HepG2 (cell line): ENCODE measurements around the gene ANKLE1. TPM values are rescaled to one million over a fixed set of nuclear protein-coding genes. Genes with fewer than 3 reads are reported as not detected.

ENCODE experiments used
- CREB1 ChIP-seq, 2 experiments: fragments of 450-650 bp in 1 of 2; IDR thresholded peaks; 2 replicates each; pipeline ENCODE4 v1.6.1; 2016 to 2017; ENCODE audit warnings: control low read depth in 1 of 2, mild to moderate bottlenecking in 1 of 2, missing compliant biosample characterization in 1 of 2, missing genetic modification characterization in 1 of 2
- EED ChIP-seq: sonication (generic); formaldehyde crosslinking; IDR thresholded peaks from 2 replicates; pipeline ENCODE4 v1.5.0; 2020; ENCODE audit warnings: mild to moderate bottlenecking, missing genetic modification reagents
- HMGA1 ChIP-seq: sonication (generic); formaldehyde crosslinking; conservative IDR thresholded peaks from 2 replicates; pipeline ENCODE4 v1.4.0; 2020; ENCODE audit warnings: missing genetic modification reagents
- IRF2 ChIP-seq: IDR thresholded peaks from 2 replicates; pipeline ENCODE4 v1.6.1; 2018; ENCODE audit warnings: missing genetic modification reagents, missing compliant biosample characterization
- KLF11 ChIP-seq: IDR thresholded peaks from 2 replicates; pipeline ENCODE4 v1.6.1; 2016; ENCODE audit warnings: missing compliant biosample characterization
- KLF6 ChIP-seq: IDR thresholded peaks from 2 replicates; pipeline ENCODE4 v1.8.0; 2016; ENCODE audit warnings: missing biosample characterization, missing genetic modification reagents
- MAF1 ChIP-seq: sonication (generic); formaldehyde crosslinking; IDR thresholded peaks from 2 replicates; pipeline ENCODE4 v1.5.0; 2020; ENCODE audit warnings: missing genetic modification reagents, borderline replicate concordance
- MATR3 ChIP-seq: sonication (generic); formaldehyde crosslinking; IDR thresholded peaks from 2 replicates; pipeline ENCODE4 v1.4.0; 2020; ENCODE audit warnings: missing genetic modification reagents
- MXI1 ChIP-seq: IDR thresholded peaks from 3 replicates; pipeline ENCODE4 v1.6.1; 2012; ENCODE audit warnings: low read depth, low read length, inconsistent platforms, borderline replicate concordance
- NCOR1 ChIP-seq: fragments of 200-600 bp; sonication (generic); IDR thresholded peaks from 2 replicates; pipeline ENCODE4 v1.7.0; 2017; ENCODE audit warnings: antibody characterized with exemption, low read length, borderline replicate concordance
- PRMT3 ChIP-seq: sonication (generic); formaldehyde crosslinking; IDR thresholded peaks from 2 replicates; pipeline ENCODE4 v1.8.1; 2022; ENCODE audit warnings: low read depth, mild to moderate bottlenecking, moderate library complexity, missing genetic modification reagents, borderline replicate concordance
- RAD21 ChIP-seq: fragments of 450-650 bp; formaldehyde crosslinking; IDR thresholded peaks from 2 replicates; pipeline ENCODE4 v1.5.0; 2020; ENCODE audit warnings: mild to moderate bottlenecking
- RFXAP ChIP-seq: sonication (generic); formaldehyde crosslinking; IDR thresholded peaks from 2 replicates; pipeline ENCODE4 v1.4.0; 2020; ENCODE audit warnings: missing genetic modification reagents, borderline replicate concordance
- SRSF9 ChIP-seq: fragments of 200-400 bp; formaldehyde crosslinking; IDR thresholded peaks from 2 replicates; pipeline ENCODE4 v1.6.1; 2018; ENCODE audit warnings: borderline replicate concordance, mild to moderate bottlenecking, low read depth, low read length; ENCODE audit not compliant: insufficient read depth, poor library complexity, severe bottlenecking
- TCF12 ChIP-seq, 2 experiments: fragments of 450-650 bp in 1 of 2; sonication (generic) in 1 of 2; formaldehyde crosslinking in 1 of 2; IDR thresholded peaks; 2 replicates each; pipeline versions ENCODE4 v1.6.1 to v1.8.0; 2017 to 2022; ENCODE audit warnings: antibody characterized with exemption in 1 of 2, mild to moderate bottlenecking in 1 of 2, missing genetic modification reagents in 1 of 2, moderate library complexity in 1 of 2
- WIZ ChIP-seq: sonication (generic); formaldehyde crosslinking; IDR thresholded peaks from 2 replicates; pipeline ENCODE4 v1.5.1; 2020; ENCODE audit warnings: mild to moderate bottlenecking, missing genetic modification reagents
- ZC3H4 ChIP-seq: sonication (generic); formaldehyde crosslinking; IDR thresholded peaks from 2 replicates; pipeline ENCODE4 v1.4.0; 2020; ENCODE audit warnings: missing genetic modification reagents, borderline replicate concordance
- ZFP82 ChIP-seq: sonication (generic); formaldehyde crosslinking; IDR thresholded peaks from 2 replicates; pipeline ENCODE4 v1.5.1; 2020; ENCODE audit warnings: mild to moderate bottlenecking, missing genetic modification reagents, borderline replicate concordance
- ZNF263 ChIP-seq: sonication (generic); formaldehyde crosslinking; IDR thresholded peaks from 2 replicates; pipeline ENCODE4 v1.4.0; 2020; ENCODE audit warnings: missing genetic modification reagents
- ZNF296 ChIP-seq: sonication (generic); formaldehyde crosslinking; conservative IDR thresholded peaks from 2 replicates; pipeline ENCODE4 v1.5.0; 2020; ENCODE audit warnings: mild to moderate bottlenecking, missing genetic modification reagents
- ZNF761 ChIP-seq: sonication (generic); formaldehyde crosslinking; conservative IDR thresholded peaks from 2 replicates; pipeline ENCODE4 v1.4.0; 2020; ENCODE audit warnings: mild to moderate bottlenecking, missing genetic modification reagents
- ZNF766 ChIP-seq: sonication (generic); formaldehyde crosslinking; IDR thresholded peaks from 2 replicates; pipeline ENCODE4 v1.5.0; 2020; ENCODE audit warnings: missing genetic modification reagents, borderline replicate concordance
- polyA plus RNA-seq, 8 experiments: library from polyadenylated mRNA; depleted of rRNA in 3 of 8; stranded (reverse) in 7 of 8; unstranded in 1 of 8; fragments of >200 nt; fragmentation: Illumina TruSeq in 4 of 8; extraction: Trizol in 4 of 8; gene quantifications; 2 replicates each; pipeline versions ENCODE4 v1.2.1 to v1.2.3, GENCODE V29; 2011 to 2016; ENCODE audit warnings: low read depth in 4 of 8, missing spikeins in 1 of 8, mixed read lengths in 1 of 8; ENCODE audit not compliant: insufficient read depth in 1 of 8
- total RNA-seq, 5 experiments: library from RNA; depleted of rRNA; stranded (reverse); fragments of >200 nt; fragmentation: Illumina TruSeq; extraction: Trizol; gene quantifications; 2 replicates each; pipeline ENCODE4 v1.2.3, GENCODE V29; 2016; ENCODE audit warnings: low read depth in 1 of 5
- TF ChIP-seq, protein P1 (sequence below): IDR thresholded peaks from 2 replicates; pipeline ENCODE4 v1.6.1; 2016; ENCODE audit warnings: low read depth
- TF ChIP-seq, protein P2 (sequence below): sonication (generic); formaldehyde crosslinking; IDR thresholded peaks from 2 replicates; pipeline ENCODE4 v1.4.0; 2020; ENCODE audit warnings: mild to moderate bottlenecking, missing genetic modification reagents

ANKLE1 gene
- total and polyA plus RNA-seq, 2 of the 13 experiments (the other 11 are each of a cell fraction or from before 2014, with no cell fraction given), result 0.69 to 1.5 TPM

DNA sequence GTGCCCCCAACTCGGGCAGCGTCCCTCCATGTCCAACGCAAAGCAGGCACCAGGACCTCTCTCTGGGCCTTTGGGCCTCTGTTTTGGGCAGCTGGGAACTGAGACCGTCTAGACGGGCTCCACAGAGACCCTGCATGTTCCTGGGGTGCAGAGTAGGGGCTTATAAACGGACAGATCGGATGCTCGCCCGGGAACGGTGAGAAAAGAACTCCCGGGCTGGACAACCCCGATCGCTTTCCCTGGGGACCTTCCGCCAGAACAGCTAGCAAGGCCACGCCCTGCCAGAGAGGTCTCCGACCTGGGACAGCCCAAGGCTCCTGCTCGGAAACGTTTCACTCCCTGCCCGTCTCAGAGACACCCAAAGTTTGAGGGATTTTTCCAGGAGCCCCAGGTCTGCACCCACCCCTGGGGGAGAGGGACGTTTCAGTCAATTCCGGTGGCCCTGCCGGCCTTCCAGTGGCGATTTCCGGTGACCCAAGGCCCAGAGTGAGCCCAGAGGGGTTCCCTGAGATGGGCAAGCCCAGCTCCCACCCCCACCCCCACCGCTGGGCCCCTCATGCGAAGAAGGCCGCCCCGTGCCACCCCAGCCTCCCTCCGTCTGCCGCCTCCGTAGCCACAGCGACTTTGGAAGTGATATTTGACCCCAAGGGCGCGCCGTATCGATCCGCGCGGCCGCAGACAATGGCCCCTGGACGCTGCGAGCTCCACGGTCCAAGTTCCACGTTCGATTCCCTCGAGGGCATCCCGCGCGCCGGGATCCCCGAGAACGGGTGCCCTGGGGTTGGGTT, 37.7 kb upstream of the ANKLE1 start (continued):
- no peak for TF ChIP-seq ZC3H4 (CRISPR knock-in tag)
- no peak for TF ChIP-seq SRSF9
- no peak for TF ChIP-seq ZNF761 (CRISPR knock-in tag)
- TF ChIP-seq RAD21, result no peak
- TF ChIP-seq MAF1 (CRISPR knock-in tag), result no peak
- TF ChIP-seq MXI1, result 0 out of 3 replicates have a peak, but pooled peaks have one; percentile 50
- TF ChIP-seq, protein P1, sequence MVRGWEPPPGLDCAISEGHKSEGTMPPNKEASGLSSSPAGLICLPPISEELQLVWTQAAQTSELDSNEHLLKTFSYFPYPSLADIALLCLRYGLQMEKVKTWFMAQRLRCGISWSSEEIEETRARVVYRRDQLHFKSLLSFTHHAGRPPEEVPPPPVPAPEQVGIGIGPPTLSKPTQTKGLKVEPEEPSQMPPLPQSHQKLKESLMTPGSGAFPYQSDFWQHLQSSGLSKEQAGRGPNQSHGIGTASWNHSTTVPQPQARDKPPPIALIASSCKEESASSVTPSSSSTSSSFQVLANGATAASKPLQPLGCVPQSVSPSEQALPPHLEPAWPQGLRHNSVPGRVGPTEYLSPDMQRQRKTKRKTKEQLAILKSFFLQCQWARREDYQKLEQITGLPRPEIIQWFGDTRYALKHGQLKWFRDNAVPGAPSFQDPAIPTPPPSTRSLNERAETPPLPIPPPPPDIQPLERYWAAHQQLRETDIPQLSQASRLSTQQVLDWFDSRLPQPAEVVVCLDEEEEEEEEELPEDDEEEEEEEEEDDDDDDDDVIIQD (CRISPR knock-in tag), result no peak
- TF ChIP-seq MATR3 (CRISPR knock-in tag), result no peak
- no peak for TF ChIP-seq KLF11 (CRISPR knock-in tag)
- TF ChIP-seq CREB1 (IDR thresholded peaks at IDR 0.05), result no peak
- no peak for TF ChIP-seq CREB1 (CRISPR knock-in tag; IDR thresholded peaks at IDR 0.05)
- TF ChIP-seq ZNF263 (CRISPR knock-in tag), result no peak; the same call in none of the 2 replicates
- TF ChIP-seq KLF6, result no peak
- peak; percentile 92 for TF ChIP-seq NCOR1
- no peak for TF ChIP-seq HMGA1 (CRISPR knock-in tag)
- TF ChIP-seq PRMT3 (CRISPR knock-in tag), result no peak
- TF ChIP-seq ZNF766 (CRISPR knock-in tag), result no peak
- TF ChIP-seq, protein P2, sequence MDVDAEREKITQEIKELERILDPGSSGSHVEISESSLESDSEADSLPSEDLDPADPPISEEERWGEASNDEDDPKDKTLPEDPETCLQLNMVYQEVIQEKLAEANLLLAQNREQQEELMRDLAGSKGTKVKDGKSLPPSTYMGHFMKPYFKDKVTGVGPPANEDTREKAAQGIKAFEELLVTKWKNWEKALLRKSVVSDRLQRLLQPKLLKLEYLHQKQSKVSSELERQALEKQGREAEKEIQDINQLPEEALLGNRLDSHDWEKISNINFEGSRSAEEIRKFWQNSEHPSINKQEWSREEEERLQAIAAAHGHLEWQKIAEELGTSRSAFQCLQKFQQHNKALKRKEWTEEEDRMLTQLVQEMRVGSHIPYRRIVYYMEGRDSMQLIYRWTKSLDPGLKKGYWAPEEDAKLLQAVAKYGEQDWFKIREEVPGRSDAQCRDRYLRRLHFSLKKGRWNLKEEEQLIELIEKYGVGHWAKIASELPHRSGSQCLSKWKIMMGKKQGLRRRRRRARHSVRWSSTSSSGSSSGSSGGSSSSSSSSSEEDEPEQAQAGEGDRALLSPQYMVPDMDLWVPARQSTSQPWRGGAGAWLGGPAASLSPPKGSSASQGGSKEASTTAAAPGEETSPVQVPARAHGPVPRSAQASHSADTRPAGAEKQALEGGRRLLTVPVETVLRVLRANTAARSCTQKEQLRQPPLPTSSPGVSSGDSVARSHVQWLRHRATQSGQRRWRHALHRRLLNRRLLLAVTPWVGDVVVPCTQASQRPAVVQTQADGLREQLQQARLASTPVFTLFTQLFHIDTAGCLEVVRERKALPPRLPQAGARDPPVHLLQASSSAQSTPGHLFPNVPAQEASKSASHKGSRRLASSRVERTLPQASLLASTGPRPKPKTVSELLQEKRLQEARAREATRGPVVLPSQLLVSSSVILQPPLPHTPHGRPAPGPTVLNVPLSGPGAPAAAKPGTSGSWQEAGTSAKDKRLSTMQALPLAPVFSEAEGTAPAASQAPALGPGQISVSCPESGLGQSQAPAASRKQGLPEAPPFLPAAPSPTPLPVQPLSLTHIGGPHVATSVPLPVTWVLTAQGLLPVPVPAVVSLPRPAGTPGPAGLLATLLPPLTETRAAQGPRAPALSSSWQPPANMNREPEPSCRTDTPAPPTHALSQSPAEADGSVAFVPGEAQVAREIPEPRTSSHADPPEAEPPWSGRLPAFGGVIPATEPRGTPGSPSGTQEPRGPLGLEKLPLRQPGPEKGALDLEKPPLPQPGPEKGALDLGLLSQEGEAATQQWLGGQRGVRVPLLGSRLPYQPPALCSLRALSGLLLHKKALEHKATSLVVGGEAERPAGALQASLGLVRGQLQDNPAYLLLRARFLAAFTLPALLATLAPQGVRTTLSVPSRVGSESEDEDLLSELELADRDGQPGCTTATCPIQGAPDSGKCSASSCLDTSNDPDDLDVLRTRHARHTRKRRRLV (CRISPR knock-in tag), result 0 out of 2 replicates have a peak, but pooled peaks have one; percentile 41
- no peak for TF ChIP-seq EED (CRISPR knock-in tag)
- peak; percentile 39; the same call in 1 of the 2 replicates for TF ChIP-seq ZFP82
- peak; percentile 80; the same call in 1 of the 2 replicates for TF ChIP-seq RFXAP
- TF ChIP-seq TCF12 (IDR thresholded peaks at IDR 0.05), result no peak
- TF ChIP-seq TCF12 (CRISPR knock-in tag; IDR thresholded peaks at IDR 0.05), result peak; percentile 76; the same call in 1 of the 2 replicates
- no peak for TF ChIP-seq WIZ (CRISPR knock-in tag)
- TF ChIP-seq IRF2 (CRISPR knock-in tag), result peak; percentile 57; the same call in 1 of the 2 replicates
- TF ChIP-seq ZNF296 (CRISPR knock-in tag), result peak; percentile 76; the same call in 1 of the 2 replicates
